Peyer's patch (tissue), 4 donors: ENCODE data around the gene RSPH9. TPM values are rescaled to one million over a fixed set of nuclear protein-coding genes. Genes with fewer than 3 reads are reported as not detected.
A peak's percentile ranks its signal among the peaks of the same experiment; 100 is the strongest.

Experiments used
- DNase-seq, 3 donors: peaks; one replicate each; pipeline ENCODE4 v3.0.0-alpha.2; 2017 to 2019
- H3K27ac ChIP-seq, 4 donors: fragments of 200-600 bp; sonication (generic); one replicate each; pipeline ENCODE4 v1.5.1; 2016 to 2019
- H3K27me3 ChIP-seq, 2 donors: fragments of 200-600 bp; sonication (generic); one replicate each; pipeline ENCODE4 v1.5.1; 2019
- H3K36me3 ChIP-seq, 3 donors: fragments of 200-600 bp; sonication (generic); one replicate each; pipeline ENCODE4 v1.5.1; 2016 to 2019
- H3K4me1 ChIP-seq, 4 donors: fragments of 200-600 bp; sonication (generic); one replicate each; pipeline ENCODE4 v1.5.1; 2016 to 2019
- H3K4me3 ChIP-seq, 4 donors: fragments of 200-600 bp; sonication (generic); 1 replicate in 3 of 4; 2 replicates in 1 of 4; pipeline ENCODE4 v1.5.1; 2016 to 2019; ENCODE audit warnings: mild to moderate bottlenecking in 1 of 4
- H3K9me3 ChIP-seq, 4 donors: fragments of 200-600 bp; sonication (generic); one replicate each; pipeline ENCODE4 v1.5.1; 2016 to 2019; ENCODE audit warnings: mild to moderate bottlenecking in 1 of 4
- POLR2A ChIP-seq, 2 donors: fragments of 450-650 bp; IDR thresholded peaks; one replicate each; pipeline ENCODE4 v1.5.1; 2017; ENCODE audit warnings: antibody characterized with exemption in 2 of 2, mild to moderate bottlenecking in 2 of 2, moderate library complexity in 2 of 2
- total RNA-seq, 4 donors: library from RNA; depleted of rRNA; stranded (reverse); fragments of >200 nt; gene quantifications; one replicate each; pipeline ENCODE4 v1.1.0, GENCODE V29; 2016
- TF ChIP-seq, protein P1 (sequence below), 6 experiments: fragments of 450-650 bp in 4 of 6; fragments of 200-600 bp in 2 of 6; sonication (generic) in 1 of 6; IDR thresholded peaks; one replicate each; pipeline ENCODE4 v1.5.1; 2017 to 2019; ENCODE audit warnings: antibody characterized with exemption in 6 of 6, mild to moderate bottlenecking in 3 of 6, moderate library complexity in 1 of 6

The RSPH9 gene
- total RNA-seq, 4 donors from 2014 or later: 1.7 TPM; not detected in 3

DNA sequence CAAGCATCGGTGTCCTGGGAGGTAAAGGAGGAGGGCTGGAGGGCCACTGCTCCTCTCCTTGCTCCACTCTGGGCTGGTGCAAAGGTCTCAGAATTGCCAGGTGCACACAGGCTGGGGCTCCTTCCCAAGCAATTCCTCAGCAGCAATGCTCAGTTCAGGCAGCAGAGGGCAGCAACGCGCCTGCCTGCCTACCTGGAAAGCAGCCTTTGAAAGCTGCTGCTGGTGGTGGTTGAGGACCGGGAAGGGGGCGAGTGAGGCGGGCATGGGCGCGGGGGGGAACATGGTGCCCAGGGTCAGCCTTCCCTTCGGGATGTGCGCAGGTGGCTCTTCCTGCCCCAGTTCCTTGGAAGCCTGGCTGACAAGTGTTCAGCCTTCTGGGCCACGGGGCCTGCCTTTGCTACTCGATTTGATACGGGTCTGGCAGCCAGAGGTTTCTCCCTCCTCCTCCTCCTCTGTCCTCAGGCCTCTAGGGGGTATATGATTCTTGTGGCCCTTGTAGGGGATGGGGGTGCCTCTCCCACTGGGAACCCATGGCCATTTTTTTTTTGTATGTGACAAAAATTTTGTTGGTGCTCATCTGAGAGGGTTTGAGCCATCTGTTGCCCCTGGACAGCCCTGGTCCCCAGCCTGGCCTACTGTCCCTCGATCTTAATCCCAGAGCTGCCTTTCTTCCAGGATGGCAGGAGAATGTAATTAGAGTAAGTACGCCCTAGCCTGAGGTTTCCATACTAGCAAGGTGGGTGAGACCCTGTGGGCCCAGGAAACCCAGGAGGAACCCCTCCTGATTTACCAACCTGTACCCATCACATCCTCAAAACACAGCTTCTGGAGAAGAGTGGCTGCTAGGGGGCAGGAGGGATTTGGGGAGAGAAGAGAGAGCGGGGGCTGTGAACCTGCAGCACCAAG is 22.7 kb downstream of the RSPH9 start:
- H3K9me3 ChIP-seq: no peaks in the 10 kb centered on the region
- peaks cover 0 to 20% (median 0%) of the 10 kb centered on the region in 3 donors for H3K36me3 ChIP-seq
- H3K4me3 ChIP-seq: no peak overlapping the region
- peak; percentile 82 to 96 (median 95) for DNase-seq
- no peak overlapping the region for H3K27ac ChIP-seq
- H3K27me3 ChIP-seq: no peaks in the 10 kb centered on the region
- TF ChIP-seq, protein P1, sequence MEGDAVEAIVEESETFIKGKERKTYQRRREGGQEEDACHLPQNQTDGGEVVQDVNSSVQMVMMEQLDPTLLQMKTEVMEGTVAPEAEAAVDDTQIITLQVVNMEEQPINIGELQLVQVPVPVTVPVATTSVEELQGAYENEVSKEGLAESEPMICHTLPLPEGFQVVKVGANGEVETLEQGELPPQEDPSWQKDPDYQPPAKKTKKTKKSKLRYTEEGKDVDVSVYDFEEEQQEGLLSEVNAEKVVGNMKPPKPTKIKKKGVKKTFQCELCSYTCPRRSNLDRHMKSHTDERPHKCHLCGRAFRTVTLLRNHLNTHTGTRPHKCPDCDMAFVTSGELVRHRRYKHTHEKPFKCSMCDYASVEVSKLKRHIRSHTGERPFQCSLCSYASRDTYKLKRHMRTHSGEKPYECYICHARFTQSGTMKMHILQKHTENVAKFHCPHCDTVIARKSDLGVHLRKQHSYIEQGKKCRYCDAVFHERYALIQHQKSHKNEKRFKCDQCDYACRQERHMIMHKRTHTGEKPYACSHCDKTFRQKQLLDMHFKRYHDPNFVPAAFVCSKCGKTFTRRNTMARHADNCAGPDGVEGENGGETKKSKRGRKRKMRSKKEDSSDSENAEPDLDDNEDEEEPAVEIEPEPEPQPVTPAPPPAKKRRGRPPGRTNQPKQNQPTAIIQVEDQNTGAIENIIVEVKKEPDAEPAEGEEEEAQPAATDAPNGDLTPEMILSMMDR (IDR thresholded peaks at IDR 0.05): peak; percentile 90 to 98 (median 96)
- no peak for TF ChIP-seq POLR2A (IDR thresholded peaks at IDR 0.05)
- peaks cover 0 to 28% (median 6%) of the 10 kb centered on the region in 4 donors for H3K4me1 ChIP-seq

DNA sequence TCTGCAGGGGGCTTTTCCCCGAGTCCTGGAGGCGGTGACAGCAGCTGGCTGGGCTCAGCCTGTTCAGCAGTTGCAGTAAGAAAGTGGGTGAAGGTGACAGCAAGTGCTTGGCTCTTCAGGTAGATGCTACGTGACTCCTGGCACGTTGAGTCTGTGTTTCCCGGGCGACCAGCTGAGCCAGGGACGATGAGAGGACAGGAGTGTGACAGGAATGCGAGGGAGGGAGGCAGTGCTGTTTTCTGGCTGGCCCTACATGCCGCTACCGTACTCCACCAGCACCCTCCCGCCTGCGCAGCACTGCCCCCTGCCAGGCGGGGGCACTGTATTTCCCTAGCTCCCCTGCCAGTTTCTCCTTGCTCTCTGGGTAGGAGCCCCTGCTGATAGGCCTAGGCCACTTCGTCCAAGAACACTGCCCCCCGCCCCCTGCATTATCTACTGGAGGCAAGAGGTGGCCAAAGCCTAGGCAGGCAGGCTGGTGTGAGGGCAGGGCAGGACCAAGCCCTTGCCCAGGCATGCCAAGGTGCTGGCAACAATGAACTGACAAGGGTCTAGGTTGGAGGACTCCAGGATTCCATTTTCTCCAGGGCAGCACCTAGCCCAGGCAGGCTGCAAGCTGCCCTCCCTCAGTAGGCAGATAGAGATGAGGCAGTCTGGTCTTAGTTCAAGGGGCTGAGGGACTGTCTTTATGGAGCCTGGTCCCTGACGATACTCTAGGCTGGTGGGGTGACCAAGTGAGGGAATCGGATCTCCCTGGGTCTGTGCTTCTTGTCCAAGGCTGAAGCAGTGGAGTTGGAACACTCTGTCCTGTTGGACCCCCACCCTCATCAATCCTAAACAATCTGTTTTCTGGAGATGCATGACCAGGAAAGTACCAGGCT is 23.6 kb downstream of the RSPH9 start:
- Histone ChIP-seq H3K4me1 (peaks cover 0 to 28% (median 6%) of the 10 kb centered on the region in 4 donors), H3K9me3 (no peaks in the 10 kb centered on the region), H3K27ac (no peak overlapping the region), H3K4me3 (no peak overlapping the region), H3K27me3 (no peaks in the 10 kb centered on the region), H3K36me3 (peaks cover 0 to 28% (median 0%) of the 10 kb centered on the region in 3 donors)
- TF ChIP-seq, protein P1 (IDR thresholded peaks at IDR 0.05): peak in 5 of 6 experiments; percentile 20 to 53 (median 47)
- no peak for TF ChIP-seq POLR2A (IDR thresholded peaks at IDR 0.05)
- DNase-seq: peak; percentile 36 to 71 (median 67)

DNA sequence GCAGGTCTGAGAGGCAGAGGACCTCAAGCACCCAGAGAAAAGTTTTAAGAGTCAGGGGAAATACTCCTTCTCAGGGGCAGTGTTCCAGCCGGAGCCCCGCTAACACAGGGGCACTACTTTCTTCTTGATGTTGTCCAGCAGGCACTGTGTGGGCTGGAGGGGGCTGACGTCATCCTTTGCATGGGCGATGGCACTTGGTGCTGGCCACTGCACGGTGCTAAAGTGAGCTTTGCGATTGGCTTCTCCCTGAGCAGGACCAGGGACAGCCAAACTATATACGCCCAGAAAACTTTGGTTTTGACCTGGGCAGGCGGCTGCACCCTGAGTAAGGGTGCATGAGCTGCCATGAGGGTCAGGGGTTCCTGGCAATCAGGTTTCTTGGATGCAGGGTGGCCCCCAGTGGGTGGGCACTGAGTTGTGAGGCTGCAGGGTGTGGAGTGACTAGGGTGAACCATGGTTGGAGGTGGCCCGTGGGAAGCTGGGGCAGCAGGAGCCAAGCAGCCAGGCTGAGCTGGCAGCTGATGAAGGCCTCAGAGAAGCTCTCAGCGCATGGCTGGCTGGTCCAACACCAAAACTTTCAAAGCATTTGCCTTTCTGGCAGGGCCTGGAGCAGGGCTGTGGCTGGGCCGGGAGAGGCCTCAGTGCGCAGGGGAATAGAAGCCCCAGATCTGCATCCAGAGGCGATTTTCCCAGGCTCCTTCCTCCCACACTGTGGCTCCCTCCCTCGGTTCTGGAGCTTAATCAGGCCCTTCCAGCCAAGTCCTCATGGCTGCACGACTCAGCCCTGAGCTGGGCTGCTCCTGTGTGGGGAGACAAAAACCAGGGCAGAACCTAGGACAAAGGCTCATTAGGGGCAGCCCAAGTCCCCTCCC is 24.4 kb downstream of the RSPH9 start:
- DNase-seq: no peak
- Histone ChIP-seq H3K9me3 (no peaks in the 10 kb centered on the region), H3K36me3 (peaks cover 0 to 37% (median 0%) of the 10 kb centered on the region in 3 donors), H3K27me3 (no peaks in the 10 kb centered on the region), H3K4me3 (no peak overlapping the region), H3K4me1 (peaks cover 0 to 28% (median 6%) of the 10 kb centered on the region in 4 donors), H3K27ac (peak overlapping the region in 2 of 4 donors; percentile 17 to 43)
- TF ChIP-seq POLR2A (IDR thresholded peaks at IDR 0.05): no peak
- TF ChIP-seq, protein P1 (IDR thresholded peaks at IDR 0.05): no peak

DNA sequence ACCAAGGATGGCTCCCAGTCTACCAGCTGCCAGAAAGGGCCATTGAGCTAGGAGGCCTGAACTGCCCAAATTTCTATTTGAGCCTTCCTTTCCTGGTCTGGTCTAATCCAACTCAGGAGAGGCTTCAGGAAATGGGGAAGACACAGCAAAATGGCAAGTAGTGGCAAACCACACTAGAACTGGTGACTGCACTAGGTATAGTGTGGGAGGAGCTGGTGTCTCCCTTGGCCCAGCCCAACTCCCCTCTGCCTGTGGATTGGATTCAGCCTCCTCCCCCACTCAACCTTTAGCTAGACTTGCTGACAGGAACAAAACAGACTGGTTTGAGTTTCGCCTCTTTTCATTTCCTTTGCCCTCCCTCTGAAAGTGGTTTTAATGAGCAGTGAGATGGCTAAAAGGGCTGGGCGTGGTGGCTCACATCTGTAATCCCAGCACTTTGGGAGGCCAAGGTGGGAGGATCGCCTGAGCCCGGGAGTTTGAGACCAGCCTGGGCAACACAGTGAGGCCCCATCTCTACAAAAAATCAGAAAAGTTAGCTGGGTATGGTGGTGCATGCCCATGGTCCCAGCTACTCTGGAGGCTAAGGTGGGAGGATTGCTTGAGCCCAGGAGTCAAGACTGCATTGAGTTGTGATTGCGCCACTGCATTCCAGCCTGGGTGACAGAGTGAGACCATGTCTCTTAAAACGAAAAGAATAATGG is 25.2 kb downstream of the RSPH9 start:
- Histone ChIP-seq H3K9me3 (no peaks in the 10 kb centered on the region), H3K36me3 (peaks cover 0 to 44% (median 0%) of the 10 kb centered on the region in 3 donors), H3K27me3 (no peaks in the 10 kb centered on the region), H3K4me3 (no peak overlapping the region), H3K27ac (peak overlapping the region in 1 of 4 donors; percentile 43), H3K4me1 (peaks cover 0 to 28% (median 6%) of the 10 kb centered on the region in 4 donors)
- DNase-seq: no peak
- TF ChIP-seq, protein P1 (IDR thresholded peaks at IDR 0.05): no peak
- no peak for TF ChIP-seq POLR2A (IDR thresholded peaks at IDR 0.05)
